GM23248 (cell line): ENCODE results near the gene ZFYVE26. TPM values are rescaled to one million over a fixed set of nuclear protein-coding genes. Genes with fewer than 3 reads are reported as not detected.
A peak's percentile ranks its signal among the peaks of the same experiment; 100 is the strongest.

Experiments
- DNase-seq: peaks from one replicate; pipeline ENCODE4 v3.0.0-alpha.2; 2015
- H2AFZ ChIP-seq: fragments of 200-600 bp; sonication (generic); 2 replicates; pipeline ENCODE4 v1.6.1; 2016; ENCODE audit warnings: antibody characterized with exemption
- H3F3A ChIP-seq: fragments of 200-600 bp; sonication (generic); 2 replicates; pipeline ENCODE4 v1.6.1; 2016; ENCODE audit warnings: mild to moderate bottlenecking, antibody characterized with exemption, mixed run types; ENCODE audit not compliant: insufficient read depth
- H3K27ac ChIP-seq: fragments of 200-600 bp; sonication (generic); 2 replicates; pipeline ENCODE4 v1.5.1; 2016; ENCODE audit warnings: mild to moderate bottlenecking
- H3K27me3 ChIP-seq: fragments of 200-600 bp; sonication (generic); replicated peaks from 2 replicates; pipeline ENCODE4 v1.6.1; 2016; ENCODE audit warnings: mild to moderate bottlenecking; ENCODE audit not compliant: insufficient read depth
- H3K36me3 ChIP-seq: fragments of 200-600 bp; sonication (generic); 2 replicates; pipeline ENCODE4 v1.6.1; 2016; ENCODE audit warnings: low read depth, mild to moderate bottlenecking
- H3K4me1 ChIP-seq: fragments of 200-600 bp; sonication (generic); 2 replicates; pipeline ENCODE4 v1.6.1; 2016; ENCODE audit warnings: mild to moderate bottlenecking; ENCODE audit not compliant: insufficient read depth
- H3K4me2 ChIP-seq: fragments of 200-600 bp; sonication (generic); one replicate; pipeline ENCODE4 v1.6.1; 2016; ENCODE audit warnings: mild to moderate bottlenecking; ENCODE audit not compliant: unreplicated experiment
- H3K4me3 ChIP-seq: fragments of 200-600 bp; sonication (generic); 2 replicates; pipeline ENCODE4 v1.5.1; 2016; ENCODE audit warnings: mild to moderate bottlenecking
- H3K79me2 ChIP-seq: fragments of 200-600 bp; sonication (generic); 2 replicates; pipeline ENCODE4 v1.6.1; 2016; ENCODE audit warnings: mild to moderate bottlenecking; ENCODE audit not compliant: insufficient read depth
- H3K9ac ChIP-seq: fragments of 200-600 bp; sonication (generic); 2 replicates; pipeline ENCODE4 v1.6.1; 2016; ENCODE audit warnings: mild to moderate bottlenecking
- H3K9me2 ChIP-seq: fragments of 200-600 bp; sonication (generic); 2 replicates; pipeline ENCODE4 v1.6.1; 2016; ENCODE audit warnings: mixed run types, mild to moderate bottlenecking, moderate library complexity; ENCODE audit not compliant: insufficient read depth
- H3K9me3 ChIP-seq: fragments of 200-600 bp; sonication (generic); one replicate; pipeline ENCODE4 v1.6.1; 2017; ENCODE audit warnings: low read depth
- H4K20me1 ChIP-seq: fragments of 200-600 bp; sonication (generic); 2 replicates; pipeline ENCODE4 v1.6.0; 2016; ENCODE audit not compliant: insufficient read depth
- EZH2 ChIP-seq: fragments of 200-600 bp; sonication (generic); IDR thresholded peaks from 2 replicates; pipeline ENCODE4 v1.6.1; 2018; ENCODE audit warnings: antibody characterized with exemption, mild to moderate bottlenecking; ENCODE audit not compliant: insufficient read depth, poor library complexity, severe bottlenecking
- EZH2phosphoT487 ChIP-seq: fragments of 200-600 bp; sonication (generic); IDR thresholded peaks from 2 replicates; pipeline ENCODE4 v1.6.1; 2018; ENCODE audit warnings: antibody characterized with exemption, moderate library complexity, mild to moderate bottlenecking, low read depth; ENCODE audit not compliant: insufficient read depth
- WGBS, 2 experiments: methylation state at CpG; one replicate each; pipeline ENCODE4 v1.1.6; 2015 to 2017; ENCODE audit warnings: low lambda C conversion rate in 2 of 2, low coverage in 1 of 2; ENCODE audit errors: missing lambda C conversion rate in 2 of 2; 5-methylcytosine and 5-hydroxymethylcytosine counted together
- in situ Hi-C: fragments of 300-500 bp; cut with MboI; formaldehyde crosslinking; loops from 2 replicates; pipeline ENCODE4 v1.15.0; 2020
- polyA plus RNA-seq: library from polyadenylated mRNA; unstranded; fragments of >200 nt; fragmentation: Nextera tagmentation; extraction: Ambion mirVana; gene quantifications from 2 replicates; pipeline ENCODE4 v1.2.1, GENCODE V29; 2016
- total RNA-seq: library from RNA; depleted of rRNA; stranded (reverse); fragments of >200 nt; shearing (Covaris generic); gene quantifications from 2 replicates; pipeline ENCODE4 v1.2.3, GENCODE V29; 2014

The ZFYVE26 gene
- total and polyA plus RNA-seq, 2 experiments from 2014 or later, result 2.7 to 10.8 TPM

GRCh38 chr14:67736771-67737170 lies 79.6 kb downstream of the ZFYVE26 start:
- WGBS, 2 experiments, result 83 to 86% methylated on average over 4 of the region's 4 CpGs
- Histone ChIP-seq H3K9me2 (no peaks in the 10 kb centered on the region), H3K9me3 (no peaks in the 10 kb centered on the region), H3K79me2 (no peaks in the 10 kb centered on the region), H3F3A (peaks cover 14% of the 10 kb centered on the region), H3K9ac (no peak overlapping the region), H3K27ac (no peak overlapping the region), H4K20me1 (no peaks in the 10 kb centered on the region), H3K4me3 (no peak overlapping the region), H3K4me1 (peaks cover 10% of the 10 kb centered on the region), H2AFZ (no peak overlapping the region), H3K27me3 (no peaks in the 10 kb centered on the region; the same call in 1 of the 2 replicates), H3K36me3 (no peaks in the 10 kb centered on the region), H3K4me2 (no peak overlapping the region)
- no peak for DNase-seq
- in situ Hi-C loops, result no loop called here
- TF ChIP-seq EZH2phosphoT487 (no peak), EZH2 (no peak)

DNA sequence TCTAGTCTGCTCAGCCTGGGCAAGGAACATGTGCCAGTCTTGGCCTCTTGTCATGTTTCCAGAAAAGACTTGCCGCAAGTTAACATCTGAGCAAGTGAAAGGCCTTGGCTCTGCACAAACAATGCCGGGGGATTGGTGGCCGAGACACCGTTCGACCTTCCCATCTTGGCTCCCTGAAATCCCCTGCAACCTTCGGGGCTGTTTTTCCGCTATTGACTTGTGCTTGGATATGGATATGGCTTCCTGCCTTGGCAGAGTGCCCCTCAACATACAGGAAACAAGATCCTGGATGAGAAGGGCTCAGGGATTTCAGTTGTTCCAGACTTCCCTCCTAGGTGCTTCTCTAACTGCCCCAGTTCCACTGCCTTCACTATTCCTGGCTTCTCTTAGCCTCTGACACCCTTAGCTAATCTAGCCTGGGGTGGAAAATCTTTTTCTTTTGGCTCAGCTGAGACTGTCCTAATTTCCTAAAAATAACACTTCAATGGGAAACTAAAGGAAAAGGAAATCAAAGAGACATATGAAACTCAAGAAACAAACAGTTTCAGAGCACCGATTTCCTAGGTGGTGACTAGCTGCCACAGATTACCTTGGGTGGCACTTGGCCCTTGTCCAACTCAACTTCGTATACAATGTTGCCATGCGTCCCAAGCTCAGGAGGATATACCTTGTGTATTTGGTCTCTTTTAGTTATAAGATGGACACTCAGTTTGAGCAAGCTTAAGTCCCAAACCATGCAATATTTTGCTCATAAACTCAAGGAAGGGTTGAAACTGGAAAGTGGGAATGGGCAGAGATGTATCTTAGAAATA lies 80.8 kb downstream of the ZFYVE26 start:
- H3K9me2 ChIP-seq, result no peaks in the 10 kb centered on the region
- DNase-seq, result no peak
- no peaks in the 10 kb centered on the region for H3K79me2 ChIP-seq
- no peak overlapping the region for H3K27ac ChIP-seq
- H3K4me1 ChIP-seq, result peaks cover 10% of the 10 kb centered on the region
- no peak overlapping the region for H3K4me2 ChIP-seq
- in situ Hi-C loops, result no loop called here
- peaks cover 14% of the 10 kb centered on the region for H3F3A ChIP-seq
- H3K36me3 ChIP-seq, result no peaks in the 10 kb centered on the region
- no peak overlapping the region for H2AFZ ChIP-seq
- no peak overlapping the region for H3K4me3 ChIP-seq
- no peaks in the 10 kb centered on the region for H4K20me1 ChIP-seq
- H3K9me3 ChIP-seq, result no peaks in the 10 kb centered on the region
- 93 to 94% methylated on average over 10 of the region's 10 CpGs for WGBS, 2 experiments
- no peak overlapping the region for H3K9ac ChIP-seq
- H3K27me3 ChIP-seq, result peaks cover 2% of the 10 kb centered on the region; the same call in 1 of the 2 replicates
- no peak for TF ChIP-seq EZH2
- no peak for TF ChIP-seq EZH2phosphoT487

DNA sequence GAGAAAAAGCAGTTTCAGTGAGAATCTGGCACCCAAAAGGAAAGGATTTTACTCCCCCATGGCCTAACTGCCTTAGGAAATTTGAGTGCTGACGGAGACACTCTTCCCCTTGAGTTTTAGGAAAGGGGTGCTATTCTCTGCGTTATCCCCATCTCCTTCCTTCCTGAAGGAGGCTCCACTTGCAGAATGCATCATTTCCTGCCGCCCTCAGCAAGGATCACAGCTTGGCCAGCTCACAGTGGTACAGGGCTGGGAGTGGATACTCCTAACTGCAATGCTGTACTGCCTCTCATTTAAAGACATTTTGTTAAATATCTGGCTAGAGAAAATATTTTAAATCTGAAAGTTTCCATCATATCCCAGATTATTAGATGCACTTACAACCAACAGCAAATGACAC lies 81.7 kb downstream of the ZFYVE26 start:
- peaks cover 11% of the 10 kb centered on the region for H3F3A ChIP-seq
- no peaks in the 10 kb centered on the region for H3K9me3 ChIP-seq
- no peak overlapping the region for H3K27ac ChIP-seq
- no peak overlapping the region for H2AFZ ChIP-seq
- peak; percentile 45 for DNase-seq
- no peak for TF ChIP-seq EZH2phosphoT487
- H3K79me2 ChIP-seq, result no peaks in the 10 kb centered on the region
- H3K4me3 ChIP-seq, result no peak overlapping the region
- H3K4me2 ChIP-seq, result no peak overlapping the region
- H3K9me2 ChIP-seq, result no peaks in the 10 kb centered on the region
- H3K27me3 ChIP-seq, result peaks cover 10% of the 10 kb centered on the region
- 66 to 71% methylated on average over 3 of the region's 3 CpGs for whole genome bisulfite sequencing, 2 experiments
- in situ Hi-C loops, result no loop called here
- H3K9ac ChIP-seq, result no peak overlapping the region
- H3K36me3 ChIP-seq, result no peaks in the 10 kb centered on the region
- no peaks in the 10 kb centered on the region for H4K20me1 ChIP-seq
- peaks cover 10% of the 10 kb centered on the region for H3K4me1 ChIP-seq

GRCh38 chr14:67733616-67734015 lies 82.8 kb downstream of the ZFYVE26 start:
- TF ChIP-seq EZH2phosphoT487, result no peak
- no peak for TF ChIP-seq EZH2
- H4K20me1 ChIP-seq, result no peaks in the 10 kb centered on the region
- H3K27ac ChIP-seq, result no peak overlapping the region
- H3K9ac ChIP-seq, result no peak overlapping the region
- H3K4me2 ChIP-seq, result no peak overlapping the region
- H3F3A ChIP-seq, result peaks cover 1% of the 10 kb centered on the region; the same call in 1 of the 2 replicates
- no peak overlapping the region for H3K4me3 ChIP-seq
- H3K27me3 ChIP-seq, result peaks cover 16% of the 10 kb centered on the region
- no peaks in the 10 kb centered on the region for H3K9me2 ChIP-seq
- no peaks in the 10 kb centered on the region for H3K36me3 ChIP-seq
- H3K79me2 ChIP-seq, result no peaks in the 10 kb centered on the region
- H3K9me3 ChIP-seq, result no peaks in the 10 kb centered on the region
- in situ Hi-C loops, result no loop called here
- DNase-seq, result no peak
- H3K4me1 ChIP-seq, result peaks cover 2% of the 10 kb centered on the region; the same call in 1 of the 2 replicates
- no peak overlapping the region for H2AFZ ChIP-seq
- WGBS, 2 experiments, result 71 to 74% methylated on average over 4 of the region's 4 CpGs
